Type B pancreatic cell (in vitro differentiated cells): ENCODE measurements around the gene ZNF524. TPM values are rescaled to one million over a fixed set of nuclear protein-coding genes. Genes with fewer than 3 reads are reported as not detected.
A peak's percentile ranks its signal among the peaks of the same experiment; 100 is the strongest.

ENCODE experiments used
- DNase-seq: peaks from one replicate; pipeline ENCODE4 v3.0.0; 2021; ENCODE audit warnings: mixed read lengths; ENCODE audit not compliant: unreplicated experiment; ENCODE audit errors: extremely low spot score
- H3K27ac Mint-ChIP-seq: 2 replicates; pipeline ENCODE4 v1.8.0; 2021; ENCODE audit warnings: mild to moderate bottlenecking, mixed read lengths
- H3K27me3 Mint-ChIP-seq: 2 replicates; pipeline ENCODE4 v1.8.0; 2021; ENCODE audit warnings: mixed read lengths
- H3K36me3 Mint-ChIP-seq: 2 replicates; pipeline ENCODE4 v1.8.0; 2021; ENCODE audit warnings: mixed read lengths
- H3K4me1 Mint-ChIP-seq: one replicate; pipeline ENCODE4 v1.8.0; 2021; ENCODE audit warnings: mixed read lengths; ENCODE audit not compliant: unreplicated experiment
- H3K4me3 Mint-ChIP-seq: 2 replicates; pipeline ENCODE4 v1.8.0; 2021; ENCODE audit warnings: mild to moderate bottlenecking, mixed read lengths
- H3K9me3 Mint-ChIP-seq: 2 replicates; pipeline ENCODE4 v1.8.0; 2021; ENCODE audit warnings: mixed read lengths
- total RNA-seq: library from RNA; stranded (reverse); gene quantifications from 2 replicates; pipeline ENCODE4 v1.2.1, GENCODE V29; 2021; ENCODE audit warnings: low replicate concordance
- TF ChIP-seq, protein P1 (sequence below): fragments of 200-600 bp; sonication (generic); conservative IDR thresholded peaks from 2 replicates; pipeline ENCODE4 v1.5.0; 2021; ENCODE audit warnings: antibody characterized with exemption, mild to moderate bottlenecking

The ZNF524 gene
- total RNA-seq, 1 donor from 2014 or later = 13.6 TPM

DNA sequence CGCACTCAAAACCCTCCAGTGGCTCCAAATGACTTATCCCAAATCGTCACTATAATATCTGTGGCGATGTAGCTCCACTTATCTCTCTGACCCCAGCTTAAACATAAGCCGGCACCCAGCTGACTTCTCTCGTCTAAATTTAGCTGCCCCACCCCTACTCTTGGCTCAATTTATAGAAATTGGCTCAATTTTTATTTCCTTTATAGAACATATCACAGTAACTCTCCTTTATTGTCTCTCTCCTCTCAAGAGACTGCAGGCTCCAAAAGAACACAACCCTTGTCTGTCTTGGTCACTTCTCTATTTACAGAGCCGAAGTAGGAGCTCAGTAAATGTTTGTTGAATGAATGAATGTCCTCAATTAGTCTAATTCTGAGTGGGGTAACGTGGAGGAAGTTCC lies 23.5 kb downstream of the ZNF524 start:
- peaks cover 14% of the 10 kb centered on the region for H3K4me1 Mint-ChIP-seq
- H3K4me3 Mint-ChIP-seq = peak overlapping the region; percentile 89
- no peak for DNase-seq
- peaks cover 4% of the 10 kb centered on the region for H3K36me3 Mint-ChIP-seq
- H3K27ac Mint-ChIP-seq = peak overlapping the region; percentile 96
- H3K27me3 Mint-ChIP-seq = no peaks in the 10 kb centered on the region
- no peaks in the 10 kb centered on the region for H3K9me3 Mint-ChIP-seq
- TF ChIP-seq, protein P1, sequence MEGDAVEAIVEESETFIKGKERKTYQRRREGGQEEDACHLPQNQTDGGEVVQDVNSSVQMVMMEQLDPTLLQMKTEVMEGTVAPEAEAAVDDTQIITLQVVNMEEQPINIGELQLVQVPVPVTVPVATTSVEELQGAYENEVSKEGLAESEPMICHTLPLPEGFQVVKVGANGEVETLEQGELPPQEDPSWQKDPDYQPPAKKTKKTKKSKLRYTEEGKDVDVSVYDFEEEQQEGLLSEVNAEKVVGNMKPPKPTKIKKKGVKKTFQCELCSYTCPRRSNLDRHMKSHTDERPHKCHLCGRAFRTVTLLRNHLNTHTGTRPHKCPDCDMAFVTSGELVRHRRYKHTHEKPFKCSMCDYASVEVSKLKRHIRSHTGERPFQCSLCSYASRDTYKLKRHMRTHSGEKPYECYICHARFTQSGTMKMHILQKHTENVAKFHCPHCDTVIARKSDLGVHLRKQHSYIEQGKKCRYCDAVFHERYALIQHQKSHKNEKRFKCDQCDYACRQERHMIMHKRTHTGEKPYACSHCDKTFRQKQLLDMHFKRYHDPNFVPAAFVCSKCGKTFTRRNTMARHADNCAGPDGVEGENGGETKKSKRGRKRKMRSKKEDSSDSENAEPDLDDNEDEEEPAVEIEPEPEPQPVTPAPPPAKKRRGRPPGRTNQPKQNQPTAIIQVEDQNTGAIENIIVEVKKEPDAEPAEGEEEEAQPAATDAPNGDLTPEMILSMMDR = no peak

DNA sequence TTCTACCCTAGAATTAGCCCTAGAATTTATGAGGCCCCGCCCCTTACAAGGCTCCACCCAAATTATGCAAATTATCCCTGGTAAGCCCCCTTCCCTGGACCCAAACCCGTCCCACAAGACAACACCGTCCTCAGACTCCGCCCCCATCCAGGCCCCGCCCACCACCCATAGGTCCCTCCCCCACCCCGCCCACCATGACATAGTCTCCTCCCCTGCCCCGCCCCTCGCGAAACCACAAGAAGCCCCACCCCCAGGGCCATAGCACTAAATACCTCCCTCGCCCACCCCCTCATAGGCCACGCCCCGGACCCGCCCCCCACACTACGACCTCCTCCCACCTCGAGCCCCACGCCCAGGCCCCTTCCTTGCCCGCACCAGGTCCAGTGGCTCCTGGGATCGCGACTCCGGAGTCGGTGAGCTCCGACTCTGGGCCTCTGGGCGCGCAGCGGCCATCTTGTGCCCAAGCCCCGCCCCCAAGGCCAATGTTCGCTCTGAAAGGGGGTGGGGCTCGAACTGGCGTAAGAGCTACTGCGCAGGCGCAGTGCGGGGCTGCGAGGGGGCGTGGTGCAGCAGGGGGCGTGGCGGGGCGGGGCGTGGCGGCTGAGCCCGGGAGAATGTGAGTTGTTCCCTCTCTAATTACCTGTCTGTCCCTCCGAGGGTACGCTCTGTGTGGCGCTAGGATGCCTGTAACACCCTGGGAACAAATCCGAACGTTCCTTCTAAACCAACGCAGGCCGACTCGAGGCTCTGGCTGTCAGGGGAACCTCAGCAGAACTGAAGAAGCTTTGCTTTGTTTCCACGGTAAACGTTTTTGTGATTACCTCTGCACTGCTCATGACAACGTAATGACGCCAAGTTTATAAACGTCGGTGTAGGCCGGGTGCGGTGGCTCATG lies 24.3 kb downstream of the ZNF524 start, which contains the start of gene ZNF784:
ZNF784 (minus strand) TSS at position 458 of the 895 bp plus-strand sequence; CDS start at position 453, 5 bp downstream.
- peak; percentile 98 for DNase-seq
- Mint-ChIP-seq H3K9me3 (no peaks in the 10 kb centered on the region), H3K4me3 (peak within 1 kb of the TSS; percentile 89), H3K27me3 (no peaks in the 10 kb centered on the region), H3K4me1 (peaks cover 14% of the 10 kb centered on the region), H3K36me3 (peaks cover 4% of the 10 kb centered on the region), H3K27ac (peak within 1 kb of the TSS; percentile 96)
- TF ChIP-seq, protein P1 = no peak

DNA sequence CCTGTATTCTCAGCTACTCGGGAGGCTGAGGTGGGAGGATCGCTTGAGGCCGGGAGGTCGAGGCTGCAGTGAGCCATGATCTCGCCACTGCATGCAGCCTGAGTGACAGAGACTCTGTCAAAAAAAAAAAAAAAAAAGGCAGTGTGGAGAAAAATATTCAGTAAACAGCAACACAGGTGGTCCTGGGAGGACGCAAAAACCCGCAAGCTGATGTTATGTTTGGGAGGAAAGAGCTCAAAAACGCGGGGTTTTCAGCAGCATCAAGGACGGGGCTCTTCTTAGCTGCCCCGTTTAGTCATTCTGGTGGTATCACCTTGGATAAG lies 24.9 kb downstream of the ZNF524 start:
- peaks cover 14% of the 10 kb centered on the region for H3K4me1 Mint-ChIP-seq
- H3K27me3 Mint-ChIP-seq = no peaks in the 10 kb centered on the region
- no peaks in the 10 kb centered on the region for H3K9me3 Mint-ChIP-seq
- TF ChIP-seq, protein P1 = no peak
- H3K4me3 Mint-ChIP-seq = peak overlapping the region; percentile 89
- peak overlapping the region; percentile 96 for H3K27ac Mint-ChIP-seq
- peaks cover 4% of the 10 kb centered on the region for H3K36me3 Mint-ChIP-seq
- no peak for DNase-seq

DNA sequence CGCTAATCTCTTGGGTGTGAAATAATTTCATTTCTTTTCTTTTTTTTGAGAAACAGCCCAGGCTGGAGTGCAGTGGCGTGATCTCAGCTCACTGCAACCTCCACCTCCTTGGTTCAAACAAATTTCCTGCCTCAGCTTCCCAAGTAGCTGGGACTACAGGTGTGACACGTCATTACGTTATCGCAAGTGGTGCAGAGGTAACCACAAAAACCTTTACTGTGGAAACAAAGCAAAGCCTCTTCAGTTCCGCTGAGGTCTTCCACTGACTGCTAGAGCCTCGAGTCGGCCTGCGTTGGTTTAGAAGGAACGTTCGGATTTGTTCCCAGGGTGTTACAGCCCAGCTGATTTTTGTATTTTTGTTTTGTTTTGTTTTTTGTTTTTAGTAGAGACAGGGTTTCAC lies 26.3 kb downstream of the ZNF524 start:
- Mint-ChIP-seq H3K4me1 (peaks cover 14% of the 10 kb centered on the region), H3K36me3 (no peaks in the 10 kb centered on the region), H3K4me3 (no peak overlapping the region), H3K9me3 (no peaks in the 10 kb centered on the region), H3K27ac (no peak overlapping the region), H3K27me3 (no peaks in the 10 kb centered on the region)
- TF ChIP-seq, protein P1 = no peak
- DNase-seq = no peak

DNA sequence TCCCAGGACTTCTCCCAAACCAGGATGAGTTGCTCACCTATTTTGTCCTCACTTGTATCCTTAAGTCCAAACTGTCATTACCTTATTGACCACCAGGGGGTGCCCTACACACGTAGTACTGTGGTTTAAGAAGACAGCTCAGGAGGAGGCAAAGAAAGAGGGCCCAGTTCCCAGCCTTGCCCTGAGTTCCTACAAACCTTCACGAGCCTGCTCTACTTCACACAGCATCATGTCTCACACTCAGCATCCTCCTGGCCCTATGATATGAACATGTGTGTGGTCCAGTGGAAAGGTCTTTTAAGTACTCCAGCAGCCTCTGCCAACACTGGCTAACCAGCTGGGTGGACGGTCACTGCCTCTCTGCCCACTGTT lies 32.4 kb downstream of the ZNF524 start:
- Mint-ChIP-seq H3K27me3 (no peaks in the 10 kb centered on the region), H3K9me3 (no peaks in the 10 kb centered on the region), H3K4me3 (peak overlapping the region; percentile 74), H3K4me1 (peaks cover 27% of the 10 kb centered on the region), H3K27ac (peak overlapping the region; percentile 76), H3K36me3 (peaks cover 8% of the 10 kb centered on the region)
- TF ChIP-seq, protein P1 = peak; percentile 90
- no peak for DNase-seq
